ENCODE measurements around the gene BSPH1.
"Not testable (repeated sequence)": the region's sequence is repeated elsewhere in the genome, so short reads cannot be mapped to it uniquely, and the experiment has no call there.

The BSPH1 gene

GRCh38 chr19:47928581-47928980 lies 63.4 kb downstream of the BSPH1 start:
- H3K4me2 ChIP-seq; H3K27ac ChIP-seq; H3K9me3 ChIP-seq (replicated peaks in 1 of 11); H3K27me3 ChIP-seq; H3K9ac ChIP-seq; H4K20me1 ChIP-seq; H3K4me1 ChIP-seq; H3K36me3 ChIP-seq; H3K4me3 ChIP-seq: not testable (repeated sequence)

- H3K9me3 ChIP-seq (replicated peaks in 1 of 11); H3K4me3 ChIP-seq; H3K4me2 ChIP-seq; H3K4me1 ChIP-seq; H3K27ac ChIP-seq; H3K27me3 ChIP-seq; H3K9ac ChIP-seq; H3K36me3 ChIP-seq; H4K20me1 ChIP-seq: not testable (repeated sequence)
Observed at GRCh38 chr19:47920107-47920506, 71.9 kb downstream of the BSPH1 start.

Data from BLaER1 treated with 17β-estradiol and CSF1 and Interleukin-3, amounts not matched to agents 10 nM and 100 nM (cell line).